ENCODE results near the gene IL1RL1. TPM values are rescaled to one million over a fixed set of nuclear protein-coding genes. Genes with fewer than 3 reads are reported as not detected.

Gene IL1RL1
- total RNA-seq, 1 donor from 2014 or later, result 3.8 TPM

DNA sequence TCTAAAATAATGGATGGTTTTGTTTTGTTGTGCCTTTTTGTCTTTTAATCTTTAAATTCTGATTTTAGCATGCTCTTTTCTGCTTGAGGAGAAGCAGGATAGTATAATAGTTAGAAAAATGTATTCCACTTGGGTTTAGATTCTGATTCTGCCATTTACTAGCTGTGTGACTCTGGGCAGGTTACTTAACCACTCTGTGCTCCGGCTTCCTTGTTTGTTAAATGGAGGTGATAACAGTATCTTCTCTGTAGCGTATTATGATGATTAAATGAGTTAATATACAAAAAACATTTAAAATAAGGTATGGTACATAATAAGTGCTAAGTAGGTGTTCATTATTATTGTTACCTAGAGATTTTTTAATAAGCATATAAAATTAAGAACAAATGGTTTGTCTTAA lies 84.6 kb downstream of the IL1RL1 start:
- ATAC-seq (no peak), DNase-seq (ENCODE audit: low spot score) (no peak)
- intact Hi-C loops (cut with DNase I), result no loop called here

- intact Hi-C loops (cut with DNase I), result no loop called here
- ATAC-seq (no peak), DNase-seq (ENCODE audit: low spot score) (no peak)
Measured at GRCh38 chr2:102397209-102397608, 85.8 kb downstream of the IL1RL1 start.

- ATAC-seq, result no peak
- no peak for DNase-seq (ENCODE audit: low spot score)
- intact Hi-C loops (cut with DNase I), result no loop called here
Measured at GRCh38 chr2:102399499-102400141, 88.3 kb downstream of the IL1RL1 start.

DNA sequence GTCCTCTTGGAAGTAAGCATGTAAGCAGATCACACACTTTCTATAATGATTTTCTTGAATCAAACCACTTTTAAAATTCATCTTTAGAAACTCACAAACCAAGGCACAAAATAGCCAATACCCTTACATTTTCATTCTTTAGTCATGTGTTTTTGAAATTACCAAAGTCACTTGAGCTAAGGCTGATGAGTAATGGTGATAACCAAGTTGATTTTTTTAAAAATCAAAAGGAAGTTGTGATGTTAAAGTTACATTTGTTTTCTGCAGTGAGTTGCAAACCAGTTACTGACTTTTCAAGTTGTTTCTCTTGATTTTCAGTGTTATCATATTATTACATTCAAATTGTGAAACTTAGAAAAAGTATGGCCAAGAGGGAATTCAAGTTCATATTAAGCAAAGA lies 90.1 kb downstream of the IL1RL1 start:
- no peak for DNase-seq (ENCODE audit: low spot score)
- no peak for ATAC-seq
- intact Hi-C loops (cut with DNase I), result no loop called here

Other genes starting within 250 kb of the IL1RL1 start
- 49.9 TPM for gene IL1R1, start 168.8 kb upstream of the IL1RL1 start, total RNA-seq
- gene IL1RL2, start 124.5 kb upstream of the IL1RL1 start, total RNA-seq, result not detected
- 4.9 TPM for gene IL18R1, start 44.2 kb downstream of the IL1RL1 start, total RNA-seq
- gene IL18RAP, start 111.6 kb downstream of the IL1RL1 start, total RNA-seq, result 3.0 TPM
- gene SLC9A4, start 161.7 kb downstream of the IL1RL1 start, total RNA-seq, result not detected